Stimulated activated memory B cell treated with anti-CD40 and anti-IgM and Interleukin-4, amounts not matched to agents 10 μg/mL and 1 μg/mL and 100 μg/mL, for 72 hours (primary cell): ENCODE measurements around the gene GABARAP.

Experiments
- ATAC-seq: fragments of 150-1000 bp; cut with Tn5 transposase; 2 replicates; pipeline ENCODE4 v1.10.0; 2021
- H3K27ac Mint-ChIP-seq: one replicate; pipeline ENCODE4 v1.8.0; 2022; ENCODE audit warnings: mild to moderate bottlenecking, mixed read lengths
- H3K27me3 Mint-ChIP-seq: one replicate; pipeline ENCODE4 v1.8.0; 2022; ENCODE audit warnings: mixed read lengths
- H3K36me3 Mint-ChIP-seq: one replicate; pipeline ENCODE4 v1.8.0; 2022; ENCODE audit warnings: mixed read lengths
- H3K4me1 Mint-ChIP-seq: one replicate; pipeline ENCODE4 v1.8.0; 2022; ENCODE audit warnings: mixed read lengths
- H3K4me3 Mint-ChIP-seq: one replicate; pipeline ENCODE4 v1.8.0; 2022; ENCODE audit warnings: mild to moderate bottlenecking, moderate library complexity, mixed read lengths
- H3K9me3 Mint-ChIP-seq: one replicate; pipeline ENCODE4 v1.8.0; 2022; ENCODE audit warnings: mixed read lengths

The GABARAP gene

GRCh38 chr17:7191571-7192270, 50.5 kb downstream of the GABARAP start:
- peaks cover 1% of the 10 kb centered on the region for H3K4me1 Mint-ChIP-seq
- peaks cover 3% of the 10 kb centered on the region for H3K27me3 Mint-ChIP-seq
- H3K36me3 Mint-ChIP-seq, result no peaks in the 10 kb centered on the region
- H3K27ac Mint-ChIP-seq, result no peak overlapping the region
- no peak for ATAC-seq
- no peak overlapping the region for H3K4me3 Mint-ChIP-seq
- H3K9me3 Mint-ChIP-seq, result no peaks in the 10 kb centered on the region

- H3K4me3 Mint-ChIP-seq, result no peak overlapping the region
- H3K4me1 Mint-ChIP-seq, result peaks cover 7% of the 10 kb centered on the region
- no peaks in the 10 kb centered on the region for H3K36me3 Mint-ChIP-seq
Observed at GRCh38 chr17:7191069-7191468, 51.2 kb downstream of the GABARAP start.

GRCh38 chr17:7190276-7190917, 51.9 kb downstream of the GABARAP start:
- peaks cover 7% of the 10 kb centered on the region for H3K4me1 Mint-ChIP-seq
- no peak for ATAC-seq
- H3K27me3 Mint-ChIP-seq, result peaks cover 9% of the 10 kb centered on the region
- H3K36me3 Mint-ChIP-seq, result no peaks in the 10 kb centered on the region
- no peaks in the 10 kb centered on the region for H3K9me3 Mint-ChIP-seq
- no peak overlapping the region for H3K27ac Mint-ChIP-seq
- no peak overlapping the region for H3K4me3 Mint-ChIP-seq

More at GRCh38 chr17:7191069-7191468, 51.2 kb downstream of the GABARAP start:
- Mint-ChIP-seq H3K27me3 (peaks cover 9% of the 10 kb centered on the region), H3K27ac (no peak overlapping the region), H3K9me3 (no peaks in the 10 kb centered on the region)
- ATAC-seq, result no peak
